H9 (cell line): ENCODE results near the gene VPS54. TPM values are rescaled to one million over a fixed set of nuclear protein-coding genes. Genes with fewer than 3 reads are reported as not detected.
A peak's percentile ranks its signal among the peaks of the same experiment; 100 is the strongest.

Experiments used
- DNase-seq: peaks from one replicate; pipeline ENCODE4 v3.0.0-alpha.2; 2017
- H2AFZ ChIP-seq: one replicate; pipeline ENCODE4 v1.6.1; 2013; ENCODE audit warnings: mild to moderate bottlenecking, low read length, control low read depth, moderate library complexity
- H2AK5ac ChIP-seq: 2 replicates; pipeline ENCODE4 v1.6.1; 2013; ENCODE audit warnings: low read length, control low read depth, mixed read lengths; ENCODE audit not compliant: insufficient read length
- H2BK120ac ChIP-seq: one replicate; pipeline ENCODE4 v1.6.1; 2013; ENCODE audit warnings: low read depth, mild to moderate bottlenecking, low read length, control low read depth, inconsistent platforms; ENCODE audit not compliant: poor library complexity, severe bottlenecking
- H2BK12ac ChIP-seq: 2 replicates; pipeline ENCODE4 v1.6.1; 2013; ENCODE audit warnings: low read length, control low read depth, mixed read lengths, low read depth; ENCODE audit not compliant: insufficient read length
- H2BK15ac ChIP-seq: 2 replicates; pipeline ENCODE4 v1.6.1; 2013; ENCODE audit warnings: low read depth, low read length, control low read depth
- H2BK20ac ChIP-seq: one replicate; pipeline ENCODE4 v1.6.1; 2013; ENCODE audit warnings: low read depth, mild to moderate bottlenecking, low read length, control low read depth, inconsistent platforms; ENCODE audit not compliant: poor library complexity, severe bottlenecking
- H2BK5ac ChIP-seq: 2 replicates; pipeline ENCODE4 v1.6.1; 2013; ENCODE audit warnings: low read length, control low read depth, mixed read lengths; ENCODE audit not compliant: insufficient read length
- H3K14ac ChIP-seq: 2 replicates; pipeline ENCODE4 v1.6.1; 2013; ENCODE audit warnings: low read length, control low read depth; ENCODE audit not compliant: insufficient read depth
- H3K18ac ChIP-seq: 2 replicates; pipeline ENCODE4 v1.6.1; 2013; ENCODE audit warnings: low read depth, mild to moderate bottlenecking, mixed read lengths, low read length, control low read depth; ENCODE audit not compliant: insufficient read length
- H3K23ac ChIP-seq: 2 replicates; pipeline ENCODE4 v1.6.1; 2013; ENCODE audit warnings: low read length, control low read depth, mixed read lengths, low read depth; ENCODE audit not compliant: insufficient read length
- H3K23me2 ChIP-seq: 2 replicates; pipeline ENCODE4 v1.6.1; 2013; ENCODE audit warnings: low read depth, mild to moderate bottlenecking, mixed read lengths, low read length, control low read depth; ENCODE audit not compliant: insufficient read length, poor library complexity, severe bottlenecking
- H3K27ac ChIP-seq: 2 replicates; pipeline ENCODE4 v1.5.1; 2013; ENCODE audit warnings: low read length, control low read depth, mixed read lengths, low read depth; ENCODE audit not compliant: insufficient read length
- H3K27me3 ChIP-seq: 2 replicates; pipeline ENCODE4 v1.6.1; 2013; ENCODE audit warnings: low read length, control low read depth, inconsistent platforms; ENCODE audit not compliant: insufficient read depth
- H3K4ac ChIP-seq: 2 replicates; pipeline ENCODE4 v1.6.1; 2013; ENCODE audit warnings: low read depth, mild to moderate bottlenecking, control low read depth, inconsistent platforms, low read length, moderate library complexity
- H3K4me1 ChIP-seq: 2 replicates; pipeline ENCODE4 v1.6.1; 2013; ENCODE audit warnings: low read length, control low read depth, inconsistent platforms; ENCODE audit not compliant: insufficient read depth
- H3K4me2 ChIP-seq: 2 replicates; pipeline ENCODE4 v1.6.1; 2013; ENCODE audit warnings: low read length, control low read depth, mixed read lengths; ENCODE audit not compliant: insufficient read length, insufficient read depth
- H3K56ac ChIP-seq: 2 replicates; pipeline ENCODE4 v1.6.1; 2013; ENCODE audit warnings: low read depth, mild to moderate bottlenecking, mixed read lengths, low read length, control low read depth; ENCODE audit not compliant: insufficient read length
- H3K79me1 ChIP-seq: 2 replicates; pipeline ENCODE4 v1.6.1; 2013; ENCODE audit warnings: low read depth, mild to moderate bottlenecking, moderate library complexity, low read length, control low read depth, inconsistent platforms; ENCODE audit not compliant: insufficient read depth, poor library complexity, severe bottlenecking
- H3K79me2 ChIP-seq: 2 replicates; pipeline ENCODE4 v1.6.1; 2013; ENCODE audit warnings: low read length, control low read depth, inconsistent platforms; ENCODE audit not compliant: insufficient read depth
- H3K9ac ChIP-seq: 2 replicates; pipeline ENCODE4 v1.6.1; 2013; ENCODE audit warnings: low read length, control low read depth, mixed read lengths; ENCODE audit not compliant: insufficient read length; ENCODE audit errors: extremely low read depth
- H3K9me3 ChIP-seq: one replicate; pipeline ENCODE4 v1.6.1; 2013; ENCODE audit warnings: low read depth, low read length, inconsistent platforms; ENCODE audit not compliant: control insufficient read depth
- H3T11ph ChIP-seq: one replicate; pipeline ENCODE4 v1.6.1; 2013; ENCODE audit warnings: mild to moderate bottlenecking, low read length, control low read depth, inconsistent platforms
- H4K20me1 ChIP-seq: one replicate; pipeline ENCODE4 v1.6.1; 2013; ENCODE audit not compliant: control insufficient read depth, insufficient read length, insufficient read depth
- H4K5ac ChIP-seq: 2 replicates; pipeline ENCODE4 v1.6.1; 2013; ENCODE audit warnings: low read depth, mild to moderate bottlenecking, mixed read lengths, low read length, control low read depth; ENCODE audit not compliant: insufficient read length
- H4K8ac ChIP-seq: replicated peaks from 2 replicates; pipeline ENCODE4 v1.6.1; 2013; ENCODE audit warnings: low read length, control low read depth, mixed read lengths, low read depth; ENCODE audit not compliant: insufficient read length
- H4K91ac ChIP-seq: 2 replicates; pipeline ENCODE4 v1.6.1; 2013; ENCODE audit warnings: low read depth, mild to moderate bottlenecking, moderate library complexity, mixed read lengths, low read length, control low read depth; ENCODE audit not compliant: insufficient read length
- H3K27ac Mint-ChIP-seq, 3 experiments: 2 replicates in 2 of 3; 3 replicates in 1 of 3; pipeline ENCODE4 v1.8.0; 2020 to 2021; ENCODE audit warnings: mixed read lengths in 3 of 3, mild to moderate bottlenecking in 1 of 3, moderate library complexity in 1 of 3
- H3K27me3 Mint-ChIP-seq: 2 replicates; pipeline ENCODE4 v1.8.0; 2021; ENCODE audit warnings: low read depth, mild to moderate bottlenecking, moderate library complexity, mixed read lengths
- H3K36me3 Mint-ChIP-seq, 3 experiments: 2 replicates in 2 of 3; 3 replicates in 1 of 3; pipeline ENCODE4 v1.8.0; 2020 to 2021; ENCODE audit warnings: low read depth in 3 of 3, mixed read lengths in 3 of 3; ENCODE audit not compliant: insufficient read depth in 1 of 3
- H3K4me1 Mint-ChIP-seq, 2 experiments: 2 replicates each; pipeline ENCODE4 v1.8.0; 2020; ENCODE audit warnings: mixed read lengths in 2 of 2
- H3K4me3 Mint-ChIP-seq, 2 experiments: 2 replicates in 1 of 2; 3 replicates in 1 of 2; pipeline ENCODE4 v1.8.0; 2020 to 2021; ENCODE audit warnings: mild to moderate bottlenecking in 2 of 2, mixed read lengths in 2 of 2, moderate library complexity in 1 of 2
- H3K9me3 Mint-ChIP-seq, 2 experiments: 2 replicates in 1 of 2; 3 replicates in 1 of 2; pipeline ENCODE4 v1.8.0; 2020; ENCODE audit warnings: mild to moderate bottlenecking in 2 of 2, mixed read lengths in 2 of 2, moderate library complexity in 1 of 2
- CTCF ChIP-seq: fragments of 200-600 bp; sonication (generic); conservative IDR thresholded peaks from 3 replicates; pipeline ENCODE4 v1.8.0; 2021; ENCODE audit warnings: antibody characterized with exemption, mild to moderate bottlenecking
- WGBS: extraction: QIAGEN DNeasy Blood & Tissue Kit; methylation state at CpG from one replicate; pipeline ENCODE4 v1.1.7; 2013; ENCODE audit warnings: missing lambda C conversion rate, low lambda C conversion rate, mixed read lengths; ENCODE audit not compliant: insufficient read length; ENCODE audit errors: extremely low coverage; 5-methylcytosine and 5-hydroxymethylcytosine counted together
- total RNA-seq: library from RNA; stranded (reverse); gene quantifications from 2 replicates; pipeline ENCODE4 v1.2.1, GENCODE V29; 2021

Gene VPS54
- total RNA-seq, 1 experiment from 2014 or later, result 13.4 TPM

GRCh38 chr2:63861220-63861822 is 157.9 kb downstream of the VPS54 start:
- H4K91ac ChIP-seq, result no peak overlapping the region
- no peak overlapping the region for H3K56ac ChIP-seq
- no peak overlapping the region for H2BK5ac ChIP-seq
- peak overlapping the region in 2 of 3 experiments; percentile 12 to 54; a peak in 3 of 7 replicates for H3K27ac Mint-ChIP-seq
- no peaks in the 10 kb centered on the region for H3K23me2 ChIP-seq
- H3K4me3 Mint-ChIP-seq, result no peak overlapping the region
- H3K18ac ChIP-seq, result no peak overlapping the region
- no peak overlapping the region for H2BK12ac ChIP-seq
- no peak overlapping the region for H2BK15ac ChIP-seq
- no peak overlapping the region for H3K4ac ChIP-seq
- no peaks in the 10 kb centered on the region for H3K9me3 ChIP-seq
- no peak overlapping the region for H3K27ac ChIP-seq
- peaks cover 10% of the 10 kb centered on the region for H3K79me1 ChIP-seq
- no peak overlapping the region for H3K9ac ChIP-seq
- no peaks in the 10 kb centered on the region for H3K27me3 Mint-ChIP-seq
- no peak overlapping the region for H3K4me2 ChIP-seq
- H3K36me3 Mint-ChIP-seq, result peaks cover 50 to 96% (median 95%) of the 10 kb centered on the region in 3 experiments; a peak in 6 of 7 replicates
- peaks cover 5% of the 10 kb centered on the region; the same call in 1 of the 2 replicates for H3K4me1 ChIP-seq
- no peak for DNase-seq
- no peak overlapping the region for H3K14ac ChIP-seq
- no peaks in the 10 kb centered on the region for H4K20me1 ChIP-seq
- no peak overlapping the region for H4K5ac ChIP-seq
- H2BK20ac ChIP-seq, result no peak overlapping the region
- no peak overlapping the region for H3T11ph ChIP-seq
- peak; percentile 67 for TF ChIP-seq CTCF
- no peak overlapping the region for H2AFZ ChIP-seq
- no peak overlapping the region for H2BK120ac ChIP-seq
- no CpG with 5 or more reads among the region's 6 CpGs for WGBS
- H2AK5ac ChIP-seq, result no peak overlapping the region
- H3K23ac ChIP-seq, result no peak overlapping the region
- no peak overlapping the region for H4K8ac ChIP-seq
- H3K79me2 ChIP-seq, result peaks cover 13% of the 10 kb centered on the region; the same call in 1 of the 2 replicates
- no peaks in the 10 kb centered on the region for H3K27me3 ChIP-seq
- H3K4me1 Mint-ChIP-seq, result peaks cover 59 to 77% of the 10 kb centered on the region in 2 experiments
- H3K9me3 Mint-ChIP-seq, result no peaks in the 10 kb centered on the region
